Measurements from ENCODE around the gene CLIP2.
"Not testable (repeated sequence)": the region's sequence is repeated elsewhere in the genome, so short reads cannot be mapped to it uniquely, and the experiment has no call there.

The CLIP2 gene

DNA sequence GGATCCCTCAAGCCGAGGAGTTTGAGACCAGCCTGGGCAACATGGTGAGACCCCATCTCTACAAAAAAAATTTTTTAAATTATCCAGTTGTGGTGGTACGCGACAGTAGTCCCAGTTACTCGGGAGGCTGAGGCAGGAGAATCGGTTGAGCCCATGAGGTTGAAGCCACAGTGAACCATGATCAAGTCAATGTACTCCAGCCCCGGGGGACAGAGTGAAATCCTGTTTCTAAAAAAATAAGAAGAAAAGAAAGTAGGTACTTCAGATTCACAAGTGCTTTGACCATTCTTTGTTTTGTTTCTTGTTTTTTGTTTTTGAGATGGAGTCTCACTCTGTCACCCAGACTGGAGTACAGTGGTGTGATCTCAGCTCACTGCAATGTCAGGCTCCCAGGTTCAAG is 33.7 kb upstream of the CLIP2 start:
- H3K27ac ChIP-seq (ENCODE audit: low read length); H3K27me3 ChIP-seq (ENCODE audit: low read depth, low read length); H3K9me3 ChIP-seq (ENCODE audit: control insufficient read depth in 1 of 2, low read length in 2 of 2); H3K36me3 ChIP-seq (ENCODE audit: control insufficient read depth in 1 of 2, insufficient read depth in 2 of 2, low read length in 2 of 2): not testable (repeated sequence)
- H3K4me1 ChIP-seq (ENCODE audit: control insufficient read depth in 1 of 2, insufficient read depth in 2 of 2, low read length in 2 of 2), result peaks cover 5 to 13% of the 10 kb centered on the region in 2 donors
- peak overlapping the region in 1 of 2 donors; percentile 85 for H3K4me3 ChIP-seq (ENCODE audit: low read depth in 1 of 2, low read length in 2 of 2)

- Histone ChIP-seq H3K36me3 (ENCODE audit: control insufficient read depth in 1 of 2, insufficient read depth in 2 of 2, low read length in 2 of 2) (no peaks in the 10 kb centered on the region), H3K27ac (ENCODE audit: low read length) (no peak overlapping the region), H3K9me3 (ENCODE audit: control insufficient read depth in 1 of 2, low read length in 2 of 2) (no peaks in the 10 kb centered on the region), H3K4me3 (ENCODE audit: low read depth in 1 of 2, low read length in 2 of 2) (no peak overlapping the region), H3K27me3 (ENCODE audit: low read depth, low read length) (no peaks in the 10 kb centered on the region), H3K4me1 (ENCODE audit: control insufficient read depth in 1 of 2, insufficient read depth in 2 of 2, low read length in 2 of 2) (peaks cover 5 to 13% of the 10 kb centered on the region in 2 donors)
Measured at GRCh38 chr7:74256491-74257408, 32.5 kb upstream of the CLIP2 start.

DNA sequence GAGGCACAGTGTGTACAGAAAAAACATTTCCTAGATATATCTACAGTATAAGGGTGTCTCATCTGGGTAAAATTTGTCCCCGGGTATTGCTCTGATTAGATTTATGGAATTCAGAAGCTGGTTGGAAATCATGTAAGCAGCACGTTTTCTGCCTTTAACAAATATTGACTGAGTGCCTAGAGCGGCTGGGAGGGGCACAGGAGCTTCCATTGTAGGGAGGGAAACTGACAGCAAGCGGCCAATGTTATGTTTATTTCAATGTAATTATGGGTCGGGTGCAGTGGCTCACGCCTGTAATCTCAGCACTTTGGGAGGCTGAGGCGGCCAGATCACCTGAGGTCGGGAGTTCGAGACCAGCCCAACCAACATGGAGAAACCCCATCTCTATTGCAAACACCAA is 30.6 kb upstream of the CLIP2 start:
- Histone ChIP-seq H3K4me1 (ENCODE audit: control insufficient read depth in 1 of 2, insufficient read depth in 2 of 2, low read length in 2 of 2) (peaks cover under 1 to 7% of the 10 kb centered on the region in 2 donors), H3K27ac (ENCODE audit: low read length) (no peak overlapping the region), H3K36me3 (ENCODE audit: control insufficient read depth in 1 of 2, insufficient read depth in 2 of 2, low read length in 2 of 2) (no peaks in the 10 kb centered on the region), H3K27me3 (ENCODE audit: low read depth, low read length) (no peaks in the 10 kb centered on the region), H3K4me3 (ENCODE audit: low read depth in 1 of 2, low read length in 2 of 2) (no peak overlapping the region), H3K9me3 (ENCODE audit: control insufficient read depth in 1 of 2, low read length in 2 of 2) (no peaks in the 10 kb centered on the region)

GRCh38 chr7:74262639-74263398 is 26.4 kb upstream of the CLIP2 start:
- no peaks in the 10 kb centered on the region for H3K4me1 ChIP-seq (ENCODE audit: control insufficient read depth in 1 of 2, insufficient read depth in 2 of 2, low read length in 2 of 2)
- H3K9me3 ChIP-seq (ENCODE audit: control insufficient read depth in 1 of 2, low read length in 2 of 2), result no peaks in the 10 kb centered on the region
- H3K4me3 ChIP-seq (ENCODE audit: low read depth in 1 of 2, low read length in 2 of 2), result no peak overlapping the region
- no peaks in the 10 kb centered on the region for H3K36me3 ChIP-seq (ENCODE audit: control insufficient read depth in 1 of 2, insufficient read depth in 2 of 2, low read length in 2 of 2)
- H3K27ac ChIP-seq (ENCODE audit: low read length), result no peak overlapping the region
- H3K27me3 ChIP-seq (ENCODE audit: low read depth, low read length), result no peaks in the 10 kb centered on the region

DNA sequence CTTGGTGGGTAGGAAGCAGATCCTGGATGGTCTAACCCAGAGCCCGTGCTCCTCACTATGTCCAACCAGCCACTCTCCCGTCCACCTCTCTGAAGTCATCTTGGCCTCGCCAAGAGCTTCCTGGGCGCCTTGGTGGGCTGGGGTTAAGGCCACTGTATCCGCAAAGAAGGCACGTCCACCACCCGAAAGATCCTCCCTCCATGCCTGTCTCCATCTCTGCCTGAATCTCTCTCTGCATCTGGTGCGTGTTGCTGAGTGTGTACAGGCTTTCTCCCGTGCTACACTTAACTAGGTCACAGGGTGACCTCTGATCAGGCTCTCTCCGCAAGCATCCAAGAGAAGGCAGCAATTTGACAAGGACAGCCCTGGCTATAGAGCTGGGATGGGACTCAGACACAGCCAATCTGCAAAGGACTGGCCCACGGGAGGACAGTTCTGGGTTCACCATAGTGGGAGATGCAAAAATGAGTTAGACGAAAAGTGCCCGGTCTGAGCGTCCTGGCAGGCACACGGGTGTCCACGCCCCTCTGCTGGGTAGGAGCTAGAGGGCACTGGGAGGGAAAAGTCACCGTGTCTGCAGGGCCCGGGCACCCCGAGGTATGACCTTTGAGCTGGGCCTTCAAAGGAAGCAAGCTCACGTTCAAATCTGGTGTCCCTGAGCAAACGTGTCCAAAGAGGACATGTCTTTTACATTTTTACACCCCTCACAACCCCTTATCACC is 25.6 kb upstream of the CLIP2 start:
- H3K9me3 ChIP-seq (ENCODE audit: control insufficient read depth in 1 of 2, low read length in 2 of 2), result no peaks in the 10 kb centered on the region

GRCh38 chr7:74266191-74266963 is 22.8 kb upstream of the CLIP2 start:
- H3K27me3 ChIP-seq (ENCODE audit: low read depth, low read length), result no peaks in the 10 kb centered on the region
- no peaks in the 10 kb centered on the region for H3K4me1 ChIP-seq (ENCODE audit: control insufficient read depth in 1 of 2, insufficient read depth in 2 of 2, low read length in 2 of 2)
- H3K27ac ChIP-seq (ENCODE audit: low read length), result no peak overlapping the region
- H3K4me3 ChIP-seq (ENCODE audit: low read depth in 1 of 2, low read length in 2 of 2), result no peak overlapping the region
- no peaks in the 10 kb centered on the region for H3K9me3 ChIP-seq (ENCODE audit: control insufficient read depth in 1 of 2, low read length in 2 of 2)
- H3K36me3 ChIP-seq (ENCODE audit: control insufficient read depth in 1 of 2, insufficient read depth in 2 of 2, low read length in 2 of 2), result no peaks in the 10 kb centered on the region

More for the DNA sequence above, 25.6 kb upstream of the CLIP2 start:
- H3K4me3 ChIP-seq (ENCODE audit: low read depth in 1 of 2, low read length in 2 of 2), result no peak overlapping the region
- no peaks in the 10 kb centered on the region for H3K4me1 ChIP-seq (ENCODE audit: control insufficient read depth in 1 of 2, insufficient read depth in 2 of 2, low read length in 2 of 2)
- no peaks in the 10 kb centered on the region for H3K27me3 ChIP-seq (ENCODE audit: low read depth, low read length)
- no peaks in the 10 kb centered on the region for H3K36me3 ChIP-seq (ENCODE audit: control insufficient read depth in 1 of 2, insufficient read depth in 2 of 2, low read length in 2 of 2)
- no peak overlapping the region for H3K27ac ChIP-seq (ENCODE audit: low read length)

- no peaks in the 10 kb centered on the region for H3K27me3 ChIP-seq (ENCODE audit: low read depth, low read length)
- peaks cover 0 to 5% of the 10 kb centered on the region in 2 donors for H3K4me1 ChIP-seq (ENCODE audit: control insufficient read depth in 1 of 2, insufficient read depth in 2 of 2, low read length in 2 of 2)
- H3K9me3 ChIP-seq (ENCODE audit: control insufficient read depth in 1 of 2, low read length in 2 of 2), result no peaks in the 10 kb centered on the region
- H3K27ac ChIP-seq (ENCODE audit: low read length), result no peak overlapping the region
- no peaks in the 10 kb centered on the region for H3K36me3 ChIP-seq (ENCODE audit: control insufficient read depth in 1 of 2, insufficient read depth in 2 of 2, low read length in 2 of 2)
- H3K4me3 ChIP-seq (ENCODE audit: low read depth in 1 of 2, low read length in 2 of 2), result no peak overlapping the region
Measured at GRCh38 chr7:74267756-74268565, 21.2 kb upstream of the CLIP2 start.

DNA sequence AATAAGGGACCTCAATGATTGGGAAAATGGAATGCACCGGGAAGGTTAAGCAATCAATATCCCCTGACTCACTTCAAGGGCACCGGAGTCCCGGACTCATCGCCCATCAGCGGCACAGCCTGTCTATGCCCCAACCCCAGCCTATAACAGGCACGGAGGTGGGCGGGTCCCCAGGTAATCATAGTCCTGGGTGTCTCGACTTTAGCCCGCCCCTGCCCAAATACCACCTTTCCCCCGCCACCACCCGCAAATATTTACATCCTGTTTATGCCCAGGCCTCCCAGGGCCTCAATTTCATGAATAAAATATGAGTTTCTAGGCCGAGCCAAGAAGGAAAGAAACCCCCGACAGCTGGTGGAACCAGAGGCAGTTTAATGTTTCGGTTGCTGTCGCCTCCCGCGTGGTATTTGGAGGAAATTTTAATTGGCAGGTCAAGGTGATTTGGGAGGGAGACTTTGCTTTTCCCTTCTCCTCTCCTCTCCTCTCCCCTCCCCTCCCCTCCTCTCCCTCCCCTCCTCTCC is 19.4 kb upstream of the CLIP2 start:
- Histone ChIP-seq H3K36me3 (ENCODE audit: control insufficient read depth in 1 of 2, insufficient read depth in 2 of 2, low read length in 2 of 2) (no peaks in the 10 kb centered on the region), H3K27me3 (ENCODE audit: low read depth, low read length) (no peaks in the 10 kb centered on the region), H3K27ac (ENCODE audit: low read length) (no peak overlapping the region), H3K4me3 (ENCODE audit: low read depth in 1 of 2, low read length in 2 of 2) (peak overlapping the region; percentile 67 to 74), H3K9me3 (ENCODE audit: control insufficient read depth in 1 of 2, low read length in 2 of 2) (no peaks in the 10 kb centered on the region), H3K4me1 (ENCODE audit: control insufficient read depth in 1 of 2, insufficient read depth in 2 of 2, low read length in 2 of 2) (peaks cover 0 to 5% of the 10 kb centered on the region in 2 donors)

DNA sequence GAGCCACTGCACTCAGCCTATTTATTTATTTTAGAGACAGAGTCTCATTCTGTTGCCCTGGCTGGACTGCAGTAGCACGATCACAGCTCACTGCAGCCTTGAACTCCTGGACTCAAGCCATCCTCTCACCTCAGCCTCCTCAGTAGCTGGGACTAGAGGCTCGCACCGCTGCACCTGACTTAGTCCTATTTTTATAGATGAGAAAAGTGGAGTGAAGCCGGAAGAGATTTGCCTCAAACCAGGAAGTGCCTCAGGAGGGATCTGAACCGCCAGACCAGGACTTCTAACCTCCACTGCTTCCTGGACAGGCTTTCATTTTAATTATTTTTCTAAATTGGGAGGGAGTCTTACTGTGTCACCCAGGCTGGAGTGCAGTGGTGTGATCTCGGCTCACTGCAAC is 17.5 kb upstream of the CLIP2 start:
- no peaks in the 10 kb centered on the region for H3K27me3 ChIP-seq (ENCODE audit: low read depth, low read length)
- peak overlapping the region in 1 of 2 donors; percentile 28 for H3K4me3 ChIP-seq (ENCODE audit: low read depth in 1 of 2, low read length in 2 of 2)
- no peaks in the 10 kb centered on the region for H3K36me3 ChIP-seq (ENCODE audit: control insufficient read depth in 1 of 2, insufficient read depth in 2 of 2, low read length in 2 of 2)
- H3K27ac ChIP-seq (ENCODE audit: low read length), result peak overlapping the region; percentile 86
- H3K4me1 ChIP-seq (ENCODE audit: control insufficient read depth in 1 of 2, insufficient read depth in 2 of 2, low read length in 2 of 2), result peaks cover 0 to 5% of the 10 kb centered on the region in 2 donors
- H3K9me3 ChIP-seq (ENCODE audit: control insufficient read depth in 1 of 2, low read length in 2 of 2), result no peaks in the 10 kb centered on the region
